Prostate gland (tissue), 2 donors: ENCODE data around the gene MZB1. TPM values are rescaled to one million over a fixed set of nuclear protein-coding genes. Genes with fewer than 3 reads are reported as not detected.
A peak's percentile ranks its signal among the peaks of the same experiment; 100 is the strongest.

ENCODE experiments used
- DNase-seq: peaks from one replicate; pipeline ENCODE4 v3.0.0-alpha.2; 2019; ENCODE audit warnings: low spot score
- H3K27ac ChIP-seq, 2 donors: fragments of 200-600 bp; sonication (generic); 2 replicates each; pipeline ENCODE4 v1.5.1; 2017 to 2019
- H3K27me3 ChIP-seq: fragments of 200-600 bp; sonication (generic); replicated peaks from 2 replicates; pipeline ENCODE4 v1.5.1; 2019; ENCODE audit not compliant: insufficient read depth
- H3K36me3 ChIP-seq, 2 donors: fragments of 200-600 bp; sonication (generic); 1 replicate in 1 of 2; 2 replicates in 1 of 2; pipeline versions ENCODE4 v1.5.1 to v1.8.1; 2017 to 2019
- H3K4me1 ChIP-seq: fragments of 200-600 bp; sonication (generic); replicated peaks from 2 replicates; pipeline ENCODE4 v1.5.1; 2019
- H3K4me3 ChIP-seq, 2 donors: fragments of 200-600 bp; sonication (generic); 2 replicates each; pipeline ENCODE4 v1.5.1; 2017 to 2019
- H3K9me3 ChIP-seq: fragments of 200-600 bp; sonication (generic); 2 replicates; pipeline ENCODE4 v1.5.1; 2017
- CTCF ChIP-seq, 4 experiments: fragments of 200-600 bp in 2 of 4; fragments of 450-650 bp in 2 of 4; sonication (generic) in 2 of 4; IDR thresholded peaks; 1 replicate in 3 of 4; 2 replicates in 1 of 4; pipeline ENCODE4 v1.5.1; 2016 to 2019; ENCODE audit warnings: antibody characterized with exemption in 4 of 4, mild to moderate bottlenecking in 2 of 4, moderate library complexity in 2 of 4
- POLR2A ChIP-seq: fragments of 450-650 bp; IDR thresholded peaks from one replicate; pipeline ENCODE4 v1.6.1; 2016; ENCODE audit warnings: antibody characterized with exemption, mild to moderate bottlenecking
- POLR2AphosphoS5 ChIP-seq: sonication (generic); formaldehyde crosslinking; IDR thresholded peaks from one replicate; pipeline ENCODE4 v1.6.1; 2017; ENCODE audit warnings: antibody characterized with exemption
- WGBS: methylation state at CpG from one replicate; pipeline ENCODE4 v1.1.5; 2018; 5-methylcytosine and 5-hydroxymethylcytosine counted together
- intact Hi-C: fragments of 100-400 bp; cut with DNase I; formaldehyde crosslinking; loops from one replicate; pipeline ENCODE4 v1.14.2; 2022
- total RNA-seq, 2 donors: library from RNA; depleted of rRNA; stranded (reverse); fragments of >200 nt; gene quantifications; one replicate each; pipeline ENCODE4 v1.1.0, GENCODE V29; 2016

Gene MZB1
- total RNA-seq, 2 donors from 2014 or later, result 2.7 to 4.3 TPM

- WGBS, result 53% methylated on average over 10 of the region's 10 CpGs
- TF ChIP-seq POLR2A (no peak), CTCF (IDR thresholded peaks at IDR 0.05) (no peak), POLR2AphosphoS5 (no peak)
These were observed 6.3 kb downstream of the MZB1 start, which contains the start of gene SLC23A1 for GRCh38 chr5:139383275-139383992. SLC23A1 (minus strand) TSS chr5:139383297; CDS start chr5:139383253, 44 bp downstream.

GRCh38 chr5:139382807-139383206 is 6.9 kb downstream of the MZB1 start:
- TF ChIP-seq CTCF (IDR thresholded peaks at IDR 0.05) (no peak), POLR2A (no peak), POLR2AphosphoS5 (no peak)
- H3K4me1 ChIP-seq, result peaks cover 16% of the 10 kb centered on the region
- H3K27ac ChIP-seq, result no peak overlapping the region
- H3K4me3 ChIP-seq, result no peak overlapping the region
- no peak for DNase-seq
- H3K36me3 ChIP-seq, result no peaks in the 10 kb centered on the region
- 56% methylated on average over 3 of the region's 3 CpGs for WGBS
- no peaks in the 10 kb centered on the region for H3K9me3 ChIP-seq
- H3K27me3 ChIP-seq, result no peaks in the 10 kb centered on the region
- intact Hi-C loops, result no loop called here

More at GRCh38 chr5:139383275-139383992, 6.3 kb downstream of the MZB1 start, which contains the start of gene SLC23A1:
- intact Hi-C loops, result no loop called here
- H3K27me3 ChIP-seq, result no peaks in the 10 kb centered on the region
- H3K9me3 ChIP-seq, result no peaks in the 10 kb centered on the region
- H3K4me1 ChIP-seq, result peaks cover 20% of the 10 kb centered on the region
- peak within 1 kb of the TSS; percentile 77 to 79 for H3K27ac ChIP-seq
- peak within 1 kb of the TSS in 1 of 2 donors; percentile 19 for H3K4me3 ChIP-seq
- no peaks in the 10 kb centered on the region for H3K36me3 ChIP-seq
- DNase-seq, result no peak

DNA sequence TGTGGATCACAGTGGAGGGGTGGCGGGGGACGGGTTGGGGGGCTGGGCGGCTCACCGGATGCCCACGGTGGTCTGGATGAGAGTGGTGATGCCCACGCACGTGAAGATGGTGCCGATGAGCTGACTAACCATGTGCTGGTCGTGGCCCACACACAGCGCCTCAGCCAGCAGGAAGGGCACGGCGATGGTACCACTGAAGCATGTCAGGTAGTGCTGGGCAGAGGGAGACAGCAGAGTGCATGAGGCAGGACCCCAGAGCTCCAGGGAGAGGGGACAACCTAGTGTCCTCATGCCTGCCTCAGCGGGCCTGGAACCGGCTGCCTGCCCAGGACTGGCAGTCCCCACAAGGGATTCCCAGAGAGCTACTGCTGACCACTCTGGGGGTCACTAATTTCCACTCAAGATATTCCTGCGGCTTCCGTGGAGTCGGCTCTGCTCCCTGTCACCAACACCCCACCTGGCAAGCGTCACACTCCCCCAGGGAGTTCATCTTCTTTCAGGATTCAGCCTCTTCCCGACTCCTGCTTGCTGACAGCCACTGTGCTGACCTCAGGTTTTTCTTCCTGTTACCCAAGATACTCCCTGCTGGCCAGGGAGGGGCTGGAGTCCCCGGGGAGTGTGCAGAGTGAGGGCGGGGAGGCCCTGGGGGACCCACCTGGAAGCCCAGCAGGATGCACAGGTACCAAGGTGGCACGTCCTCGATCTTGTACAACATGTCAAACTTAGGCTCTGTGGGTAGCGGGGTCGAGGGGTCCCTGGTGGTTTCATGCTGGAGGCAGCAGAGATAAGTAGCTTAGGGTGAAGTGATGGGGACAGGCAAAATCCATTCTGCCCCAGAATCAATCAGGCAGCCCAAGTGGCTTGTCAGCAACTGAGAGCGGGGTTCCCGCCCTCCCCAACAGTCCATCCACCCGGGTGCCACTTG is 7.6 kb downstream of the MZB1 start:
- H3K36me3 ChIP-seq, result no peaks in the 10 kb centered on the region
- H3K9me3 ChIP-seq, result no peaks in the 10 kb centered on the region
- 85% methylated on average over 28 of the region's 28 CpGs for WGBS
- no peaks in the 10 kb centered on the region for H3K27me3 ChIP-seq
- DNase-seq, result no peak
- no peak for TF ChIP-seq POLR2A
- no peak for TF ChIP-seq POLR2AphosphoS5
- TF ChIP-seq CTCF (IDR thresholded peaks at IDR 0.05), result no peak
- H3K4me3 ChIP-seq, result no peak overlapping the region
- intact Hi-C loops, result no loop called here
- H3K4me1 ChIP-seq, result peaks cover 13% of the 10 kb centered on the region
- no peak overlapping the region for H3K27ac ChIP-seq

DNA sequence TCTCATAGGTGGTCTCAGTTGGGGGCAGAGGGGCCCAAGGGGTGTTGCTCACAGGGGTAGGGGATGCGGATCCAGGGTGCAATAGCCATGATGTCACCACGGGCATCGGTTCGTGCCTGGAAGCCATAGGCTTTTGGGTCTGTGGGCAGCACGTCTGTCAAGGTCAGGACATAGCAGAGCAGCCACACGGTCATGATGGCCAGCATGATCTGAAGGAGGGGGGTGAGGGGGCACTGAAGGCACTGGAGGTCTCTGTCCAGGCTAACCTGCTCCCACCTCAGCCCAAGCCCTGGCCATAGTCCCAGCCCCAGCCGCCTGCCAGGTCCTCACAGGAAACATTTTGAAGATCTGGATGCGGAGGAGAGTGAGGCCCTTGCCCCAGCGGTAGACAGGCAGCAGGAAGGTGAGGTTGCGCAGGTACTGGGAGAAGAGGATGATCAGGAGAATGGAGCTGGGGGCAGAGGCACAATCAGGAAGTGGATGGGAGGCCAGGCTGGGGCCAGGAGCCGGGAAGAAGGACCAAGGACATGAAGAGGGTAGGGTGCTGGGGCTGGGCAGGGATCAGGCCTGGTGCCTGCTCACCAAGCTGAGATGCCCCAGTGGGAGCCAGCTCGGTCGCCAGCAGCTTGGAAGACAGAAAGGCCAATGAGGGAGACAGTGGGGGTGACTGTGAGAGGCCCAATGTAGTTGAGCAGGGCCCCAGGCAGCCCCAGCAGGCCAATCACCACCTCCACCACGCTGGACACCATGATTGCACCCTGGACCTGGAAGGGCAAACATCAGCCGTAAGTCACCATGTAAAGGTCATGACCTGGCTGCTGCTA is 9.9 kb downstream of the MZB1 start:
- intact Hi-C loops, result no loop called here
- no peak for DNase-seq
- TF ChIP-seq CTCF (IDR thresholded peaks at IDR 0.05) (no peak), POLR2A (no peak), POLR2AphosphoS5 (no peak)

More for the DNA sequence above, 9.9 kb downstream of the MZB1 start:
- Histone ChIP-seq H3K36me3 (no peaks in the 10 kb centered on the region), H3K27me3 (no peaks in the 10 kb centered on the region), H3K4me3 (no peak overlapping the region), H3K9me3 (no peaks in the 10 kb centered on the region), H3K27ac (no peak overlapping the region), H3K4me1 (peaks cover 10% of the 10 kb centered on the region)
- 88% methylated on average over 14 of the region's 15 CpGs for WGBS
